HG02852 (cell line): Measurements from ENCODE around the gene PPM1F.
"Not testable (repeated sequence)": the region's sequence is repeated elsewhere in the genome, so short reads cannot be mapped to it uniquely, and the experiment has no call there.

Source experiments
- ATAC-seq: cut with Tn5 transposase; IDR thresholded peaks from one replicate; pipeline ENCODE4 v1.9.1; 2021; ENCODE audit warnings: mild to moderate bottlenecking, moderate library complexity; ENCODE audit not compliant: unreplicated experiment

PPM1F gene

DNA sequence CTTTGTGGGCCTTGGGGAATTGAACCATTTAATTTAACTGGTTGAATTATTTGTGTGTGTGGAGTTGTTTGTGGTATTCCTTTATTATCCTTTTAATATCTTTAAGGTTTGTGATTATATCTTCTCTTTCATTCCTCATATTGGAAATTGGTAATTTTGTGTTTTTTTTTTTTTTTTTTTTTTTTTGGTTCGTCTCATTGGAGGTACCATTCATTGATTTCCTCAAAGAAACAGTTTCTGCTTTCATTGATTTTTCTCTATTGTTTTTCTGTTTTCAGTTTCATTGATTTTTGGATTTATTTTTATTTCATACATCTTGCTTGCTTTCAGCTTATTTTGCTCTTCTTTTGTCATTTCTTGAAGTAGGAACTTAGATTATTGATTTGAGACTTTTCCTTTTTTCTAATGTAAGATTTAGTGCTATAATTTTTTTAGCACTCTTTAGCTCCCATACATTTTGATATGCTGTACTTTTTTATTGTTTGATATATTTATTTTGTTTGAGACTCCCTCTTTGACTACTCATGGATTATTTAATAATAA, 54.2 kb downstream of the PPM1F start:
- ATAC-seq = no peak

DNA sequence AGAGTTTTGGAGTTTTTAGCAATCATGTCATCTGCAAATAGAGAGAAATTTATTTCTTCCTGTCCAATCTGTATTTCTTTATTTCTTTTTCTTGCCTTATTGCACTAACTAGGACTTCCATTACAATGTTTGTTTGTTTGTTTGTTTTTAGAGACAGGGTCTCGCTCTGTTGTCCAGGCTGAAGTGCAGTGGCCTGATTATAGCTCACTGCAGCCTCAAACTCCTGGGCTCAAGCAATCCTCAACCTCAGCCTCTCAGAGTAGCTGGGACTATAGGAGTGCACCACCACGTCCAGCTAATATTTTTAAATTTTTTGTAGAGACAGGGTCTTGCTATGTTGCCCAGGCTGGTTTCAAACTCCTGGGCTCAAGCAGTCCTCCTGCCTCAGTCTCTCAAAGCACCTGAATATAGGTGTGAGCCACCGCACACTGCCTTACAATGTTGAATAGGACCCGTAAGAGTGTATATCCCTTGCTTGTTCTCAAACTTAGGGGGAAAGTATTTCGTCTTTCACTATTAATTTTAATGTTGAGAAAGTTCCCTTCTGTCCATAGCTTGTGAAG, 55.6 kb downstream of the PPM1F start:
- no peak for ATAC-seq

DNA sequence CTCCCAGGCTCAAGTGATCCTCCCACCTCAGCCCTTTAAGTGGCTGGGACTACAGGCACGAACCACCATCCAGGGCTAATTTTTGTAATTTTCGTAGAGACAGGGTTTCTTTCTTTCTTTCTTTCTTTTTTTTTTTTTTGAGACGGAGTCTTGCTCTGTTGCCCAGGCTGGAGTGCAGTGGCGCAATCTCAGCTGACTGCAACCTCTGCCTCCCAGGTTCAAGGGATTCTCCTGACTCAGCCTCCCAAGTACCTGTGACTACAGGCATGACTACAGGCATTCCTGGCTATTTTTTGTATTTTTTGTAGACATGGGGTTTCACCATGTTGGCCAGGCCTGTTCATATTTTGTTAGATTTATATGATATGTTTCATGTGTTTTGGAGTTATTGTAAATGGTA, 56.4 kb downstream of the PPM1F start:
- ATAC-seq = not testable (repeated sequence)

DNA sequence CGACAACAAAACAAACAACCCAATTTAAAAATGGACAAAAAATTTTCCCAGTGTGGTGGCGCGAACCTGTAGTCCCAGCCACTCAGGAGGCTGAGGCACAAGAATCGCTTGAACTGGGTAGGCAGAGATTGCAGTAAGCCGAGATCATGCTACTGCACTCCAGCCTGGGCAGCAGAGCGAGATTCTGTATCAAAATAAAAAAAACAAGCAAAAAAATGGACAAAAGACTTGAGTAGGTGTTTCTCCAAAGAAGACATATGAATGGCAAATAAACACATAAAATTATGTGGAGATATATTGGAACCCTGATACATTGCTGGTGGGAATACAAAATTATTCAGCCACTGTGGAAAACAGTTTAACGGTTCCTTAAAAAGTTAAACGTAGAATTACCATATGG, 57.8 kb downstream of the PPM1F start:
- no peak for ATAC-seq

DNA sequence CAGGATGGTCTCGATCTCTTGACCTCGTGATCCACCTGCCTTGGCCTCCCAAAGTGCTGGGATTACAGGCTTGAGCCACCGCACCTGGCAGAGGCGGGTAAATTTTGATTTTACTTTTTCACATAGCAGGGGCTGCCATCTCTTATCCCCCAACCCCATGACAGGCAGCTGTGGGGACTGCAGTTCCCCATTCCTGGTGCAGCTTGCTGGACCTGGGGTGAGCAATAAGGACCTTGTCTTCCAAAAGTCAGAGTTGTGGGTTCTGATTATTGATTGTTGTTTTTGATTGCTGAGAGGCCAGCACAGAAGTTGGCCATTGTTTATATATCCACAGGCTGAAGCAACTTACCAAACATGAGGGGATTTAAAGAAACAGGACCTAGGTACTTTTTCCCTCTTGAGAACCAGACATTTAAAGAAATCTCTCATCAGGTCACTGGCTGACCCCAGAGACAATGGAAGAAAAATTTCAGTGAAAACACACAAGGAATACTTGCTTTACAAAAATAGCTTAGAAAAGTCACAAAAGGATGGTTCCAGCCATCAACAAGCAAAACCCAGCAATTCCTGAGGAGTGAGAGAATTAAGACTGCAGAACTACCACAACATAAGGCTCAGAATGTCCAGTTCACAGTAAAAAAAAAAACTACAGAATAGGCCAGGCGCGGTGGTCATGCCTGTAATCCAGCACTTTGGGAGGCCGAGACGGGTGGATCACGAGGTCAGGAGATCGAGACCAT, 63.2 kb downstream of the PPM1F start:
- ATAC-seq = no peak

DNA sequence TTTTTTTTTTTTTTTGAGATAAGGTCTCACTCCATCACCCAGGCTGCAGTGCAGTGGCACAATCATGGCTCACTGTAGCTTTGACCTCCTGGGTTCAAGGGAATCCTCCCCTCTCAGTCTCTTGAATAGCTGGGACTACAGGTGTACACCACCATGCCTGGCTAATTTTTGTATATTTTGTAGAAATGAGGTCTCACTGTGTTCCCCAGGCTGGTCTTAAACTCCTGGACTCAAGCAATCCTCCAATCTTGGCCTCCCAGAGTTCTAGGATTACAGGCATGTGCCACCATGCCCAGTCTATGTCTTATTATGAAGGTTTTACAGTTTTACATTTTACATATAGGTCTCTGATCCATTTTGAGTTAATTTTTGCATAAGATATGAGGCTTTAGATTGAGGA, 64.8 kb downstream of the PPM1F start:
- ATAC-seq = no peak

DNA sequence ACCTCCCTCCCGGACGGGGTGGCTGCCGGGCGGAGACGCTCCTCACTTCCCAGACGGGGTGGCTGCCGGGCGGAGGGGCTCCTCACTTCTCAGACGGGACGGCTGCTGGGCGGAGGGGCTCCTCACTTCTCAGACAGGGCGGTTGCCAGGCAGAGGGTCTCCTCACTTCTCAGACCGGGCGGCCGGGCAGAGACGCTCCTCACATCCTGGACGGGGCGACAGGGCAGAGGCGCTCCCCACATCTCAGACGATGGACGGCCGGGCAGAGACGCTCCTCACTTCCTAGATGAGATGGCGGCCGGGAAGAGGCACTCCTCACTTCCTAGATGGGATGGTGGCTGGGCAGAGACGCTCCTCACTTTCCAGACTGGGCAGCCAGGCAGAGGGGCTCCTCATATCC, 68.7 kb downstream of the PPM1F start:
- not testable (repeated sequence) for ATAC-seq

DNA sequence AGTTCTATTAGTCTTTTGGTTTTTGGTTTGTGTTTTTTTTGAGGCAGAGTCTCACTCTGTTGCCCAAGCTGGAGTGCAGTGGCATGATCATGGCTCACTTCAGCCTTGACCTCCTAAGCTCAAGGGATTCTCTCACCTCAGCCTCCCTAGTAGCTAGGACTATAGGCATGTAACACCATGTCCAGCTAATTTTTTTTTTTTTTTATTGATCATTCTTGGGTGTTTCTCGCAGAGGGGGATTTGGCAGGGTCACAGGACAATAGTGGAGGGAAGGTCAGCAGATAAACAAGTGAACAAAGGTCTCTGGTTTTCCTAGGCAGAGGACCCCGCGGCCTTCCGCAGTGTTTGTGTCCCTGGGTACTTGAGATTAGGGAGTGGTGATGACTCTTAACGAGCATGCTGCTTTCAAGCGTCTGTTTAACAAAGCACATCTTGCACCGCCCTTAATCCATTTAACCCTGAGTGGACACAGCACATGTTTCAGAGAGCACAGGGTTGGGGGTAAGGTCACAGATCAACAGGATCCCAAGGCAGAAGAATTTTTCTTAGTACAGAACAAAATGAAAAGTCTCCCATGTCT, 69.8 kb downstream of the PPM1F start:
- not testable (repeated sequence) for ATAC-seq

DNA sequence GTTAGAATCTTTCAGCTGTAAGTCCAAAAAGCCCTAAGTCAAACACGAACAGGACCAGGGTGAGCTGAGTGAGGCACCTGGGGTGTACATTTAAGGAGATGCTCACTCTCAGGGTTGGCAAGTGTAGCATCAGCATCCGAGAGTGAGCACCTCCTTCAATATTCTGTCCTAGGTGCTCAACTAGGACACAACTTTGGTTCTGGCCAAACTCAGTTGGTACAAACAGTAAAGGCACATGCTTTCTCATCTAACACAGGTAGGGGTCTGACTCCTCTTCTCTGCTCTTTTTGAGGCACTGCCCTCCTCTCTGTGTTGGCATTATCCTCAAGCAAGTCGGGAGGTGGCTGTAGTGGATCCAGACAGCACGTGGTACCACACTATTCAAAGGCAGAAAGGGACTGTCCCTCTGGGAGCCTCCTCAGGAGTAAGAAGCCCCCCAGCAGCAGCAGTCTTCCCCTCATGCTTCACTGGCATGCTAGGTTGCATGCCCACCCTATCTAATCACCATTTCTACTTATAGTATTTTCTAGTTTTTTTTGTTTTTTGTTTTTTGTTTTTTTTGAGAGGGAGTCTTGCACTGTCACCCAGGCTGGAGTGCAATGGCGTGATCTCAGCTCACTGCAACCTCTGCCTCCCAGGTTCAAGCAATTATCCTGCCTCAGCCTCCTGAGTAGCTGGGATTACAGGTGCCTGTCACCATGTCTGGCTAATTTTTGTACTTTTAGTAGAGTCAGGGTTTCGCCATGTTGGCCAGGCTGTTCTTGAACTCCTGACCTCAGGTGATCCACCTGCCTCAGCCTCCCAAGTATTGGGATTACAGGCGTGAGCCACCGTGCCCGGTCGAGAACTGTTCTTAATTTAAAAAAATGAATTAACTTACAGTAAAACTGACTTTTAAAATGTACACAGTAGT, 70.6 kb downstream of the PPM1F start:
- ATAC-seq = no peak

DNA sequence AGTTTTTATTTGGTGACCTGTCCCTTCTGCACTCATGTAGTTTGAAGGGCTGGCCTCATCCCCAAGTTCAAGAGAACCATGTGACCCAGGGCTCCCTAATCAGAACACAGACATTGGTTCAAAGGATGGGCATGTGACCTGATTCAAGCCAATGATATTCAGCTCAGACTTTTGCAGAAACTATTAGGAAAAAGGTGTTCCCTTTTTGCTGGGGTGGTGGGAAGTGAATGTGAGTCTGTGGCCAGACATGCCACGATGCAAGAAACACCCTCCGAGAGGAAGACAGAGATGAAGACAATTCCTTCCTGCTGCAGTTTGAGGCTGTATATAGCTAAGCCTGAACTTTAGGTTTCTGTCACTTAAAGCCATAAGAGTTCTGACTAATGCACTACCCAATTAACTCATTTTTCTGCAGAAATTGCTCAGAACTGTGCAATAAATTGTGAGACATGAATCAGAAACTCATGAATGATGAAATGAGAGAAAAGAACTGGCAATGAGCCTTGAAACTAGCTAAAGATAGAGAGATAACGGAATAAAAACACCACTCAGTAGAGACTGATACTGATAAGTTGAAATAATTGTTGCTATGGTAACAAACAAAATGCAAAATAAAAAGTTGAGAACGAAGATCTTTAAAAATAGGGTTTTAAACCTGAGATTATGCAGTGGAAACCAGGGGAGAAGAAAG, 76.0 kb downstream of the PPM1F start:
- no peak for ATAC-seq

DNA sequence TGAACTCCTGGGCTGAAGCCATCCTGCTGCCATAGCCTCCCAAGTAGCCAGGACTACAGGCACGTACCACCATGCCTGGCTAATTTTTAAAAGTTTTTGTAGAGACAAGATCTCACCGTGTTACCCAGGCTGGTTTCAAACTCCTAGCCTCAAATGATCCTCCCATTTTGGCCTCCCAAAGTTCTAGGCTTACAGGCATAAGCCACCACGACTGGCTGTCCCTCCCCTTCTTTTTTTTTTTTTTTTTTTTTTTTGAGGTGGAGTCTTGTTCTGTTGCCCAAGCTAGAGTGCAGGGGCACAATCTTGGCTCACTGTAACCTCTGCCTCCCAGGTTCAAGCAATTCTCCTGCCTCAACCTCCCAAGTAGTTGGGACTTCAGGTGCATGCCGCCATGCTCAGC, 77.7 kb downstream of the PPM1F start:
- ATAC-seq = not testable (repeated sequence)

DNA sequence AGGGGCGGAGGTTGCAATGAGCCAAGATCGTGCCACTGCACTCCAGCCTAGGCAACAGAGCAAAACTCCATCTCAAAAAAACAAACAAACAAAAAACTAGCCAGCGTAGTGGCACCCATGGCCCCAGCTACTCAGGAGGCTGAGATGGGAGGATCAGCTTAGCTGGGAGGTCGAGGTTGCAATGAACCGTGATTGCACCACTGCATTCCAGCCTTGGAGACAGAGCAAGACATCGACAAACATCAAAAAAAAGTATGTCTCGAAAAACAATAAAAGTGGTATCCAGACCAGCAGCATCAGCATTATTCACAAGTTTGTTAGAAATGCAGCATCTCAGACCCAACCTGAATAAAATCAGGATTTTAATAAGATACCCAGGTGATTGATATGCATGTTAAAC, 79.0 kb downstream of the PPM1F start:
- no peak for ATAC-seq

DNA sequence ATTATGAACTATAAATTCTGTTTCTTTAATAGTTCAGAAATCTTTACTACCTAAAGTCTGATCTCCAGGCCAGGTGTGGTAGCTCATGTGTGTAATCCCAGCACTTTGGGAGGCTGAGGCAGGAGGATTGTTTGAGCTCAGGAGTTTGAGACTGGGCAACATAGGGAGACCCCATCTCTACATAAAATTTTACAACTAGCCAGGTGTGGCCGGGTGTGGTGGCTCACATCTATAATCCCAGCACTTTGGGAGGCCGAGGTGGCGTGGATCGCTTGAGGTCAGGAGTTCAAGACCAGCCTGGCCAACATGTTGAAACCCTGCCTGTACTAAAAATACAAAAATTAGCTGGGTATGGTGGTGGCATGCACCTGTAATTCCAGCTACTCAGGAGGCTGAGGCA, 79.9 kb downstream of the PPM1F start:
- not testable (repeated sequence) for ATAC-seq
